PC-9 (cell line): ENCODE data around the gene ARHGAP45.

Experiments
- CTCF ChIP-seq: fragments of 200-600 bp; sonication (generic); conservative IDR thresholded peaks from 2 replicates; pipeline ENCODE4 v1.6.1; 2017; ENCODE audit warnings: mixed run types, antibody characterized with exemption, mild to moderate bottlenecking, moderate library complexity
- EZH2 ChIP-seq: fragments of 200-600 bp; sonication (generic); IDR thresholded peaks from 2 replicates; pipeline ENCODE4 v1.8.0; 2017; ENCODE audit warnings: antibody characterized with exemption, low read depth

GRCh38 chr19:1025960-1026782, 40.8 kb upstream of the ARHGAP45 start, which contains the start of gene CNN2:
- TF ChIP-seq CTCF (no peak), EZH2 (no peak)
